Upper lobe of left lung (tissue), 6 donors: ENCODE data around the gene MAN2A2. TPM values are rescaled to one million over a fixed set of nuclear protein-coding genes. Genes with fewer than 3 reads are reported as not detected.

Experiments used
- ATAC-seq, 2 donors: fragments of 200-7000 bp; cut with Tn5 transposase; one replicate each; pipeline ENCODE4 v1.9.1; 2022; ENCODE audit warnings: mild to moderate bottlenecking in 2 of 2, moderate library complexity in 2 of 2; ENCODE audit not compliant: low FRiP score in 2 of 2
- DNase-seq, 2 donors: peaks; one replicate each; pipeline ENCODE4 v3.0.0-alpha.2; 2019 to 2020
- H3K27ac ChIP-seq, 4 donors: fragments of 200-600 bp; sonication (generic); one replicate each; pipeline ENCODE4 v1.5.1; 2016 to 2019
- H3K27me3 ChIP-seq, 4 donors: fragments of 200-600 bp; sonication (generic); one replicate each; pipeline ENCODE4 v1.5.1; 2017 to 2019
- H3K36me3 ChIP-seq, 4 donors: fragments of 200-600 bp; sonication (generic); one replicate each; pipeline ENCODE4 v1.5.1; 2016 to 2019
- H3K4me1 ChIP-seq, 4 donors: fragments of 200-600 bp; sonication (generic); one replicate each; pipeline ENCODE4 v1.5.1; 2018 to 2019
- H3K4me3 ChIP-seq, 4 donors: fragments of 200-600 bp; sonication (generic); one replicate each; pipeline ENCODE4 v1.5.1; 2017 to 2019; ENCODE audit warnings: mild to moderate bottlenecking in 2 of 4, moderate library complexity in 1 of 4
- H3K9me3 ChIP-seq, 4 donors: fragments of 200-600 bp; sonication (generic); one replicate each; pipeline ENCODE4 v1.5.1; 2018 to 2019
- CTCF ChIP-seq, 6 experiments: fragments of 450-650 bp in 4 of 6; fragments of 200-600 bp in 2 of 6; sonication (generic) in 2 of 6; IDR thresholded peaks; one replicate each; pipeline ENCODE4 v1.5.1; 2016 to 2019; ENCODE audit warnings: antibody characterized with exemption in 6 of 6
- EP300 ChIP-seq, 4 donors: sonication (generic); formaldehyde crosslinking; IDR thresholded peaks; one replicate each; pipeline ENCODE4 v1.5.1; 2017; ENCODE audit warnings: antibody characterized with exemption in 4 of 4, control low read depth in 2 of 4
- POLR2A ChIP-seq, 4 donors: fragments of 450-650 bp; IDR thresholded peaks; one replicate each; pipeline ENCODE4 v1.5.1; 2016 to 2017; ENCODE audit warnings: antibody characterized with exemption in 4 of 4, mild to moderate bottlenecking in 2 of 4
- POLR2AphosphoS5 ChIP-seq, 2 donors: sonication (generic); formaldehyde crosslinking; IDR thresholded peaks; one replicate each; pipeline ENCODE4 v1.5.1; 2017; ENCODE audit warnings: antibody characterized with exemption in 2 of 2
- WGBS, 2 donors: methylation state at CpG; one replicate each; pipeline ENCODE4 v1.1.5; 2017 to 2018; 5-methylcytosine and 5-hydroxymethylcytosine counted together
- total RNA-seq, 6 donors: library from RNA; depleted of rRNA in 4 of 6; stranded (reverse); fragments of >200 nt in 4 of 6; gene quantifications; one replicate each; pipeline versions ENCODE4 v1.1.0 to v1.2.1, GENCODE V29; 2016 to 2021
- donor health status: DM: no; HTN: no; CAD: no; lungs with moderate emphysema.
- donor health status: DM: no; HTN: yes; CAD: no; lungs with severe emphysema.

Gene MAN2A2
- total RNA-seq, 6 donors from 2014 or later = 36.8 to 219 (median 90.1) TPM

- TF ChIP-seq CTCF (IDR thresholded peaks at IDR 0.05) = no peak
- TF ChIP-seq EP300 (IDR thresholded peaks at IDR 0.05) = no peak
- TF ChIP-seq POLR2A (IDR thresholded peaks at IDR 0.05) = no peak
- TF ChIP-seq POLR2AphosphoS5 (IDR thresholded peaks at IDR 0.05) = no peak
- no peak overlapping the region for H3K27ac ChIP-seq
- no peaks in the 10 kb centered on the region for H3K9me3 ChIP-seq
- WGBS, 2 donors = 93 to 95% methylated on average over 12 to 16 of the region's 18 CpGs
- H3K27me3 ChIP-seq = no peaks in the 10 kb centered on the region
- no peak for DNase-seq
- H3K4me1 ChIP-seq = no peaks in the 10 kb centered on the region
- H3K4me3 ChIP-seq = no peak overlapping the region
- ATAC-seq = no peak
- H3K36me3 ChIP-seq = peaks cover 47 to 97% (median 89%) of the 10 kb centered on the region in 4 donors
These were observed 44.7 kb downstream of the MAN2A2 start for GRCh38 chr15:90947577-90948357.

DNA sequence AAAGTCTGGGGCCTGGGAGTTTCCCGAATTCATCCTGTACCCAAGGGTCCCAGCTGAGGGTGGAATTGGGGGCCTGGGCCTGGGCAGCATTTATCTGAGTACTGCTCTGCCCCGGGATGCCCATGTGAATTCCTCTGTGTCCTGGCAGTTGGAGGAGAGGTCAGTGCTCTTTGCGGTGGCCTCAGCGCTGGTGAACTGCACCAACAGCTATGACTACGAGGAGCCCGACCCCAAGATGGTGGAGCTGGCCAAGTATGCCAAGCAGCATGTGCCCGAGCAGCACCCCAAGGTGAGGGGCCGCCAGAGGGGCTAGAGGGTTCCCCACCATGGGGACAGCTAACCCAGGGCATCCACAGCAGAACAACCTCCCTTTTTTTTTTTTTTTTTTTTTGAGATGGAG is 45.4 kb downstream of the MAN2A2 start:
- TF ChIP-seq POLR2A (IDR thresholded peaks at IDR 0.05) (no peak), POLR2AphosphoS5 (IDR thresholded peaks at IDR 0.05) (no peak), EP300 (IDR thresholded peaks at IDR 0.05) (no peak), CTCF (IDR thresholded peaks at IDR 0.05) (no peak)
- Histone ChIP-seq H3K27me3 (no peaks in the 10 kb centered on the region), H3K36me3 (peaks cover 40 to 97% (median 88%) of the 10 kb centered on the region in 4 donors), H3K4me1 (no peaks in the 10 kb centered on the region), H3K9me3 (no peaks in the 10 kb centered on the region), H3K4me3 (no peak overlapping the region), H3K27ac (no peak overlapping the region)
- no peak for DNase-seq
- 82 to 99% methylated on average over 2 to 8 of the region's 8 CpGs for whole genome bisulfite sequencing, 2 donors
- no peak for ATAC-seq

DNA sequence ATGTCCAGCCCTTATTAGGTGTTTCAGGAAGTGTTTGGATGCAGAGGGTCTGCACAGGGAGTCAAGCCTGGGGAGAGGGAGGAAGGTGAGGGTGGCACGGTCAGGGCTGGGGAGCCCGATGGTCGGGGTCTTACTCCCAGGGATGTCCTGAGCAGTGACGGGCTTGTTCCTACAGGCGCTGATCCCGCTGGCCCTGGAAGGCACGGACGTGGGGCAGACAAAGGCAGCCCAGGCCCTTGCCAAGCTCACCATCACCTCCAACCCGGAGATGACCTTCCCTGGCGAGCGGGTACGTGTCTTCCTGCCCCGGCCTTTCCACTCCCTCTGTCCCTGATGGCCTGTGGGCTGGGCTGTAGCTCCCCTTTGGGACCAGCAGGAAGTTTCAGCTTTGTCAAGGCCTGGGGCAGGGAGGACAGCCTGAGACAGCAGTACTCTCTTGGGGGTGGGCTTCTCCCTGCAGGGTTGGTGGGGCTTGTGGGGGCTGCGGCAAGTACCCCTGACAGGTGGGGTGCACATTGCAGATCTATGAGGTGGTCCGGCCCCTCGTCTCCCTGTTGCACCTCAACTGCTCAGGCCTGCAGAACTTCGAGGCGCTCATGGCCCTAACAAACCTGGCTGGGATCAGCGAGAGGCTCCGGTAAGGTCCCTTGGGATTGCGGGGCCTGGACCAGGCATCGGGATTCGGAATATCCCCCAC is 47.0 kb downstream of the MAN2A2 start:
- Histone ChIP-seq H3K36me3 (peaks cover 28 to 85% (median 75%) of the 10 kb centered on the region in 4 donors), H3K27me3 (no peaks in the 10 kb centered on the region)

DNA sequence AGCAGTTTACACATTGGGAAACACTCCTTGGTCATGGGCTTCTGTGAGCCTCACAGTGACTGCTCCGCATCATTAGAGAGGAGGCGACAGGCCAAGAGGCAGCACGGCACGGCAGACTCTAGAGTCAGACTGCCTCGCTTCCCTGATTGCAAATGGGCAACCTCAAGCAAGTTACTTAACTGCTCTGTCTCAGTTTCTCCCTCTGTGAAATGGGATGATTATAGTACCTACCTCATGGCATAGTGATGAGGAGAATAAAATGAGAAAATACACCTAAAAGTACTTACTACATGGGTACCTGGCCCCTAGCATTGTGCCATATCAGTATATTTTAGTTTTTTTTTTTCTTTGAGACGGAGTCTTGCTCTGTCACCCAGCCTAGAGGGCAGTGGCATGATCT is 47.6 kb downstream of the MAN2A2 start:
- peaks cover 25 to 82% (median 69%) of the 10 kb centered on the region in 4 donors for H3K36me3 ChIP-seq
- H3K27me3 ChIP-seq = no peaks in the 10 kb centered on the region
- DNase-seq (no peak), ATAC-seq (no peak)
- WGBS, 2 donors = 97 to 100% methylated on average over 2 to 6 of the region's 6 CpGs
- no peak overlapping the region for H3K27ac ChIP-seq
- H3K4me3 ChIP-seq = no peak overlapping the region
- no peaks in the 10 kb centered on the region for H3K9me3 ChIP-seq
- H3K4me1 ChIP-seq = peaks cover 6 to 13% (median 10%) of the 10 kb centered on the region in 4 donors
- TF ChIP-seq CTCF (IDR thresholded peaks at IDR 0.05) = no peak
- TF ChIP-seq POLR2AphosphoS5 (IDR thresholded peaks at IDR 0.05) = no peak
- no peak for TF ChIP-seq EP300 (IDR thresholded peaks at IDR 0.05)
- TF ChIP-seq POLR2A (IDR thresholded peaks at IDR 0.05) = no peak

More for the DNA sequence above, 47.0 kb downstream of the MAN2A2 start:
- TF ChIP-seq CTCF (IDR thresholded peaks at IDR 0.05) = no peak
- no peak for TF ChIP-seq EP300 (IDR thresholded peaks at IDR 0.05)
- TF ChIP-seq POLR2AphosphoS5 (IDR thresholded peaks at IDR 0.05) = no peak
- TF ChIP-seq POLR2A (IDR thresholded peaks at IDR 0.05) = no peak
- no peak overlapping the region for H3K4me3 ChIP-seq
- peak in 1 of 2 donors; percentile 47 for DNase-seq
- WGBS, 2 donors = 92 to 93% methylated on average over 8 to 22 of the region's 23 CpGs
- H3K27ac ChIP-seq = no peak overlapping the region
- no peak for ATAC-seq
- H3K4me1 ChIP-seq = peaks cover under 1 to 7% (median 4%) of the 10 kb centered on the region in 4 donors
- H3K9me3 ChIP-seq = no peaks in the 10 kb centered on the region
